GM23338 (cell line): ENCODE results near the gene SLC4A5. TPM values are rescaled to one million over a fixed set of nuclear protein-coding genes. Genes with fewer than 3 reads are reported as not detected.

ENCODE experiments used
- ATAC-seq: fragments of 200-7000 bp; cut with Tn5 transposase; 3 replicates; pipeline ENCODE4 v1.9.1; 2020
- DNase-seq: peaks from one replicate; pipeline ENCODE4 v3.0.0-alpha.2; 2015; ENCODE audit warnings: low spot score
- H2AFZ ChIP-seq: fragments of 200-600 bp; sonication (generic); 2 replicates; pipeline ENCODE4 v1.8.0; 2016; ENCODE audit warnings: antibody characterized with exemption, mild to moderate bottlenecking, moderate library complexity
- H3F3A ChIP-seq: fragments of 200-600 bp; sonication (generic); replicated peaks from 2 replicates; pipeline ENCODE4 v1.8.0; 2017; ENCODE audit warnings: antibody characterized with exemption, mixed run types, low read depth
- H3K27ac ChIP-seq: fragments of 200-600 bp; sonication (generic); 2 replicates; pipeline ENCODE4 v1.6.1; 2016; ENCODE audit warnings: low read depth
- H3K27me3 ChIP-seq: fragments of 200-600 bp; sonication (generic); 2 replicates; pipeline ENCODE4 v1.8.0; 2016; ENCODE audit warnings: mild to moderate bottlenecking, mixed run types, moderate library complexity; ENCODE audit not compliant: insufficient read depth
- H3K36me3 ChIP-seq: fragments of 200-600 bp; sonication (generic); 2 replicates; pipeline ENCODE4 v1.8.0; 2016; ENCODE audit warnings: mild to moderate bottlenecking; ENCODE audit not compliant: insufficient read depth
- H3K4me1 ChIP-seq: fragments of 200-600 bp; sonication (generic); 2 replicates; pipeline ENCODE4 v1.8.0; 2016; ENCODE audit warnings: mild to moderate bottlenecking, moderate library complexity; ENCODE audit not compliant: insufficient read depth
- H3K4me2 ChIP-seq: fragments of 200-600 bp; sonication (generic); 2 replicates; pipeline ENCODE4 v1.7.1; 2017; ENCODE audit warnings: mixed run types
- H3K4me3 ChIP-seq: fragments of 200-600 bp; sonication (generic); 2 replicates; pipeline ENCODE4 v1.6.1; 2016; ENCODE audit warnings: mixed run types
- H3K79me2 ChIP-seq: fragments of 200-600 bp; sonication (generic); replicated peaks from 2 replicates; pipeline ENCODE4 v1.8.0; 2017; ENCODE audit warnings: mild to moderate bottlenecking; ENCODE audit not compliant: insufficient read depth
- H3K9me2 ChIP-seq: fragments of 200-600 bp; sonication (generic); 2 replicates; pipeline ENCODE4 v1.8.0; 2017; ENCODE audit not compliant: insufficient read depth
- H4K20me1 ChIP-seq: fragments of 200-600 bp; sonication (generic); replicated peaks from 2 replicates; pipeline ENCODE4 v1.8.0; 2017; ENCODE audit warnings: mild to moderate bottlenecking; ENCODE audit not compliant: insufficient read depth
- H3K27ac Mint-ChIP-seq: 2 replicates; pipeline ENCODE4 v1.8.0; 2020; ENCODE audit warnings: inconsistent platforms, mild to moderate bottlenecking, moderate library complexity, mixed read lengths
- H3K27me3 Mint-ChIP-seq: 3 replicates; pipeline ENCODE4 v1.8.0; 2022; ENCODE audit warnings: low read depth, mild to moderate bottlenecking, moderate library complexity, mixed read lengths, inconsistent platforms; ENCODE audit not compliant: insufficient read depth, poor library complexity
- H3K36me3 Mint-ChIP-seq: 3 replicates; pipeline ENCODE4 v1.8.0; 2021; ENCODE audit warnings: low read depth, mild to moderate bottlenecking, inconsistent platforms, moderate library complexity, mixed read lengths
- H3K4me1 Mint-ChIP-seq: 3 replicates; pipeline ENCODE4 v1.8.0; 2020; ENCODE audit warnings: mild to moderate bottlenecking, inconsistent platforms, mixed read lengths
- H3K4me3 Mint-ChIP-seq: 3 replicates; pipeline ENCODE4 v1.8.0; 2021; ENCODE audit warnings: moderate library complexity, mild to moderate bottlenecking, inconsistent platforms, mixed read lengths
- H3K9me3 Mint-ChIP-seq: 3 replicates; pipeline ENCODE4 v1.8.0; 2020; ENCODE audit warnings: moderate library complexity, mild to moderate bottlenecking, inconsistent platforms, mixed read lengths
- EZH2 ChIP-seq: fragments of 200-600 bp; sonication (generic); IDR thresholded peaks from one replicate; pipeline ENCODE4 v1.8.0; 2017; ENCODE audit warnings: antibody characterized with exemption, mild to moderate bottlenecking, low read depth; ENCODE audit not compliant: unreplicated experiment
- JUNB ChIP-seq: IDR thresholded peaks from one replicate; pipeline ENCODE4 v1.6.1; 2016; ENCODE audit warnings: antibody characterized with exemption; ENCODE audit not compliant: unreplicated experiment
- NANOG ChIP-seq: IDR thresholded peaks from 2 replicates; pipeline ENCODE4 v1.6.1; 2016; ENCODE audit warnings: antibody characterized with exemption, borderline replicate concordance
- POLR2AphosphoS5 ChIP-seq: IDR thresholded peaks from 2 replicates; pipeline ENCODE4 v1.6.1; 2016; ENCODE audit warnings: antibody characterized with exemption, low read depth
- STAT1 ChIP-seq: IDR thresholded peaks from one replicate; pipeline ENCODE4 v1.6.1; 2016; ENCODE audit warnings: antibody characterized with exemption; ENCODE audit not compliant: unreplicated experiment
- polyA plus RNA-seq: library from polyadenylated mRNA; unstranded; fragments of >200 nt; fragmentation: Nextera tagmentation; extraction: Ambion mirVana; gene quantifications from 2 replicates; pipeline ENCODE4 v1.2.1, GENCODE V29; 2016
- total RNA-seq: library from RNA; depleted of rRNA; stranded (reverse); fragments of >200 nt; shearing (Covaris generic); gene quantifications from 2 replicates; pipeline ENCODE4 v1.2.3, GENCODE V29; 2014
- TF ChIP-seq, protein P1 (sequence below): fragments of 250-450 bp; sonication (Bioruptor Pico); IDR thresholded peaks from 2 replicates; pipeline ENCODE4 v1.5.0; 2020; ENCODE audit warnings: mild to moderate bottlenecking, moderate library complexity
- TF ChIP-seq, protein P2 (sequence below): IDR thresholded peaks from 2 replicates; pipeline ENCODE4 v1.6.1; 2016; ENCODE audit warnings: antibody characterized with exemption

SLC4A5 gene
- total and polyA plus RNA-seq, 2 experiments from 2014 or later = 0.24 to 0.70 TPM

DNA sequence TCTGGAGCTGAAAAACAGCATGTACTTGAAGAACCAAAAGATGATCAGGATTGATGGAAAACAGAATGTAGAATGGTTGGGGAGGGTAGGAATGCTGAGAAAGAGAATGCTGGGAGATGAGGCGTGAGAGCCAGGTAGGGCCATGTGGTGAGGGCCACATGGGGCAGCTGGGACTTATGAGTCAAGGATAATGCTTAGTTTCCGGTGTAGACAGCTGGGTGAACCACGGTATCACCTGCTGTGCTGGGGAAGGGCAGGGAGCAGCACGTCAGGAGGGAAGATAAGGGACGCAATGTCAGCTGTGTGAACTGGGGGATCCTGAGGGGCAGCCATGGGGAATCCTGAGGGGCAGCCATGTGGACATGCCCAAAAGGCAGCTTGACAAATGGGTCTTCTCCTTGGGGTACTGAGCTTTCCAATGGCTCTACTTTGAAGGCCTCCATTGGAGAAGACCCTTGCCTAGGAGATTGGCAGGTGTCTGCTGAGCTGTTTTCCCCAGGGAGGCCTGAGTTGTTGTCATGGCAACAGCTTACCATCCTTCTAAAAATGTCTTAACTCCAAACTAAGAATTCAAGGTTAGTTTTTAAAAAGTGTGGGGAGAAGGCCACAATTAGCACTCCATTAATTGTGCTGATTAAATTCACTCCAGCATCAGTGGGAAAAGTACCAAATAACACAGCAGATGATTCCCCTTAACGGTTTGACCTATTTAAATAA, 93.7 kb downstream of the SLC4A5 start:
- ATAC-seq = no peak
- no peaks in the 10 kb centered on the region for H3K79me2 ChIP-seq

More for the DNA sequence above, 93.7 kb downstream of the SLC4A5 start:
- H3K36me3 ChIP-seq = no peaks in the 10 kb centered on the region
- no peaks in the 10 kb centered on the region for H3K27me3 ChIP-seq
- H3K9me2 ChIP-seq = no peaks in the 10 kb centered on the region; the same call in 1 of the 2 replicates
- H3K4me3 ChIP-seq = no peak overlapping the region
- no peak overlapping the region for H2AFZ ChIP-seq
- no peak for TF ChIP-seq POLR2AphosphoS5
- TF ChIP-seq JUNB = no peak
- no peak for TF ChIP-seq NANOG
- TF ChIP-seq STAT1 = no peak
- no peak for TF ChIP-seq EZH2
- TF ChIP-seq, protein P1, sequence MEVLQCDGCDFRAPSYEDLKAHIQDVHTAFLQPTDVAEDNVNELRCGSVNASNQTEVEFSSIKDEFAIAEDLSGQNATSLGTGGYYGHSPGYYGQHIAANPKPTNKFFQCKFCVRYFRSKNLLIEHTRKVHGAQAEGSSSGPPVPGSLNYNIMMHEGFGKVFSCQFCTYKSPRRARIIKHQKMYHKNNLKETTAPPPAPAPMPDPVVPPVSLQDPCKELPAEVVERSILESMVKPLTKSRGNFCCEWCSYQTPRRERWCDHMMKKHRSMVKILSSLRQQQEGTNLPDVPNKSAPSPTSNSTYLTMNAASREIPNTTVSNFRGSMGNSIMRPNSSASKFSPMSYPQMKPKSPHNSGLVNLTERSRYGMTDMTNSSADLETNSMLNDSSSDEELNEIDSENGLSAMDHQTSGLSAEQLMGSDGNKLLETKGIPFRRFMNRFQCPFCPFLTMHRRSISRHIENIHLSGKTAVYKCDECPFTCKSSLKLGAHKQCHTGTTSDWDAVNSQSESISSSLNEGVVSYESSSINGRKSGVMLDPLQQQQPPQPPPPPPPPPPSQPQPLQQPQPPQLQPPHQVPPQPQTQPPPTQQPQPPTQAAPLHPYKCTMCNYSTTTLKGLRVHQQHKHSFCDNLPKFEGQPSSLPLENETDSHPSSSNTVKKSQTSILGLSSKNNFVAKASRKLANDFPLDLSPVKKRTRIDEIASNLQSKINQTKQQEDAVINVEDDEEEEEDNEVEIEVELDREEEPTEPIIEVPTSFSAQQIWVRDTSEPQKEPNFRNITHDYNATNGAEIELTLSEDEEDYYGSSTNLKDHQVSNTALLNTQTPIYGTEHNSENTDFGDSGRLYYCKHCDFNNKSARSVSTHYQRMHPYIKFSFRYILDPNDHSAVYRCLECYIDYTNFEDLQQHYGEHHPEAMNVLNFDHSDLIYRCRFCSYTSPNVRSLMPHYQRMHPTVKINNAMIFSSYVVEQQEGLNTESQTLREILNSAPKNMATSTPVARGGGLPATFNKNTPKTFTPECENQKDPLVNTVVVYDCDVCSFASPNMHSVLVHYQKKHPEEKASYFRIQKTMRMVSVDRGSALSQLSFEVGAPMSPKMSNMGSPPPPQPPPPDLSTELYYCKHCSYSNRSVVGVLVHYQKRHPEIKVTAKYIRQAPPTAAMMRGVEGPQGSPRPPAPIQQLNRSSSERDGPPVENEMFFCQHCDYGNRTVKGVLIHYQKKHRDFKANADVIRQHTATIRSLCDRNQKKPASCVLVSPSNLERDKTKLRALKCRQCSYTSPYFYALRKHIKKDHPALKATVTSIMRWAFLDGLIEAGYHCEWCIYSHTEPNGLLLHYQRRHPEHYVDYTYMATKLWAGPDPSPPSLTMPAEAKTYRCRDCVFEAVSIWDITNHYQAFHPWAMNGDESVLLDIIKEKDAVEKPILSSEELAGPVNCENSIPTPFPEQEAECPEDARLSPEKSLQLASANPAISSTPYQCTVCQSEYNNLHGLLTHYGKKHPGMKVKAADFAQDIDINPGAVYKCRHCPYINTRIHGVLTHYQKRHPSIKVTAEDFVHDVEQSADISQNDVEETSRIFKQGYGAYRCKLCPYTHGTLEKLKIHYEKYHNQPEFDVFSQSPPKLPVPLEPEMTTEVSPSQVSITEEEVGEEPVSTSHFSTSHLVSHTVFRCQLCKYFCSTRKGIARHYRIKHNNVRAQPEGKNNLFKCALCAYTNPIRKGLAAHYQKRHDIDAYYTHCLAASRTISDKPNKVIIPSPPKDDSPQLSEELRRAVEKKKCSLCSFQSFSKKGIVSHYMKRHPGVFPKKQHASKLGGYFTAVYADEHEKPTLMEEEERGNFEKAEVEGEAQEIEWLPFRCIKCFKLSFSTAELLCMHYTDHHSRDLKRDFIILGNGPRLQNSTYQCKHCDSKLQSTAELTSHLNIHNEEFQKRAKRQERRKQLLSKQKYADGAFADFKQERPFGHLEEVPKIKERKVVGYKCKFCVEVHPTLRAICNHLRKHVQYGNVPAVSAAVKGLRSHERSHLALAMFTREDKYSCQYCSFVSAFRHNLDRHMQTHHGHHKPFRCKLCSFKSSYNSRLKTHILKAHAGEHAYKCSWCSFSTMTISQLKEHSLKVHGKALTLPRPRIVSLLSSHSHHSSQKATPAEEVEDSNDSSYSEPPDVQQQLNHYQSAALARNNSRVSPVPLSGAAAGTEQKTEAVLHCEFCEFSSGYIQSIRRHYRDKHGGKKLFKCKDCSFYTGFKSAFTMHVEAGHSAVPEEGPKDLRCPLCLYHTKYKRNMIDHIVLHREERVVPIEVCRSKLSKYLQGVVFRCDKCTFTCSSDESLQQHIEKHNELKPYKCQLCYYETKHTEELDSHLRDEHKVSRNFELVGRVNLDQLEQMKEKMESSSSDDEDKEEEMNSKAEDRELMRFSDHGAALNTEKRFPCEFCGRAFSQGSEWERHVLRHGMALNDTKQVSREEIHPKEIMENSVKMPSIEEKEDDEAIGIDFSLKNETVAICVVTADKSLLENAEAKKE (CRISPR knock-in tag) = no peak
- TF ChIP-seq, protein P2, sequence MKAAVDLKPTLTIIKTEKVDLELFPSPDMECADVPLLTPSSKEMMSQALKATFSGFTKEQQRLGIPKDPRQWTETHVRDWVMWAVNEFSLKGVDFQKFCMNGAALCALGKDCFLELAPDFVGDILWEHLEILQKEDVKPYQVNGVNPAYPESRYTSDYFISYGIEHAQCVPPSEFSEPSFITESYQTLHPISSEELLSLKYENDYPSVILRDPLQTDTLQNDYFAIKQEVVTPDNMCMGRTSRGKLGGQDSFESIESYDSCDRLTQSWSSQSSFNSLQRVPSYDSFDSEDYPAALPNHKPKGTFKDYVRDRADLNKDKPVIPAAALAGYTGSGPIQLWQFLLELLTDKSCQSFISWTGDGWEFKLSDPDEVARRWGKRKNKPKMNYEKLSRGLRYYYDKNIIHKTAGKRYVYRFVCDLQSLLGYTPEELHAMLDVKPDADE = no peak
- no peaks in the 10 kb centered on the region for H4K20me1 ChIP-seq
- no peaks in the 10 kb centered on the region for H3K36me3 Mint-ChIP-seq
- no peak overlapping the region for H3K4me2 ChIP-seq
- peaks cover 17% of the 10 kb centered on the region for H3K27me3 Mint-ChIP-seq
- no peaks in the 10 kb centered on the region for H3F3A ChIP-seq
- H3K4me3 Mint-ChIP-seq = no peak overlapping the region
- H3K9me3 Mint-ChIP-seq = no peaks in the 10 kb centered on the region
- H3K4me1 ChIP-seq = no peaks in the 10 kb centered on the region
- H3K4me1 Mint-ChIP-seq = no peaks in the 10 kb centered on the region
- no peak for DNase-seq
- H3K27ac Mint-ChIP-seq = no peak overlapping the region
- no peak overlapping the region for H3K27ac ChIP-seq
